ENCODE data around the gene SLC39A5.
"Not testable (repeated sequence)": the region's sequence is repeated elsewhere in the genome, so short reads cannot be mapped to it uniquely, and the experiment has no call there.

SLC39A5 gene

GRCh38 chr12:56229916-56230431 is at the start of gene SLC39A5:
SLC39A5 (plus strand) TSS chr12:56230051; CDS start chr12:56231275, 1,224 bp downstream.
- FAIRE-seq = no peak

- no peak for FAIRE-seq
These were observed 42.9 kb upstream of the SLC39A5 start for GRCh38 chr12:56186957-56187356.

- FAIRE-seq = no peak
These were observed 41.6 kb upstream of the SLC39A5 start for GRCh38 chr12:56188131-56188777.

GRCh38 chr12:56188778-56189098 is 41.1 kb upstream of the SLC39A5 start:
- no peak for FAIRE-seq

GRCh38 chr12:56189099-56189917 is 40.5 kb upstream of the SLC39A5 start, which contains the start of gene SMARCC2:
SMARCC2 (minus strand) TSS chr12:56189483; CDS start chr12:56189461, 22 bp downstream.
- FAIRE-seq = no peak

- no peak for FAIRE-seq
These were observed 39.7 kb upstream of the SLC39A5 start for GRCh38 chr12:56189918-56190694.

GRCh38 chr12:56190695-56191155 is 39.1 kb upstream of the SLC39A5 start:
- no peak for FAIRE-seq

GRCh38 chr12:56192582-56192981 is 37.3 kb upstream of the SLC39A5 start:
- no peak for FAIRE-seq

- peak; percentile 95 for FAIRE-seq
These were observed 36.7 kb upstream of the SLC39A5 start for GRCh38 chr12:56193025-56193578.

- FAIRE-seq = not testable (repeated sequence)
These were observed 32.9 kb upstream of the SLC39A5 start for GRCh38 chr12:56196818-56197550.

GRCh38 chr12:56197921-56198635 is 31.8 kb upstream of the SLC39A5 start:
- FAIRE-seq = no peak

GRCh38 chr12:56198836-56199235 is 31.0 kb upstream of the SLC39A5 start:
- no peak for FAIRE-seq

- FAIRE-seq = no peak
These were observed 27.5 kb upstream of the SLC39A5 start for GRCh38 chr12:56202366-56202765.

GRCh38 chr12:56202838-56203237 is 27.0 kb upstream of the SLC39A5 start:
- FAIRE-seq = no peak

- no peak for FAIRE-seq
These were observed 25.6 kb upstream of the SLC39A5 start for GRCh38 chr12:56204275-56204674.

- no peak for FAIRE-seq
These were observed 24.4 kb upstream of the SLC39A5 start for GRCh38 chr12:56205445-56205844.

GRCh38 chr12:56206452-56207166 is 23.2 kb upstream of the SLC39A5 start:
- FAIRE-seq = no peak

GRCh38 chr12:56208006-56208405 is 21.8 kb upstream of the SLC39A5 start:
- no peak for FAIRE-seq

GRCh38 chr12:56212361-56212760 is 17.5 kb upstream of the SLC39A5 start:
- no peak for FAIRE-seq

GRCh38 chr12:56213878-56214277 is 16.0 kb upstream of the SLC39A5 start:
- no peak for FAIRE-seq

GRCh38 chr12:56216461-56216860 is 13.4 kb upstream of the SLC39A5 start:
- no peak for FAIRE-seq
